Liver (tissue), 3 donors: ENCODE measurements around the gene KRTAP5-1.

Experiments used
- ATF3 ChIP-seq: IDR thresholded peaks from 2 replicates; pipeline ENCODE4 v1.6.1; 2016; ENCODE audit warnings: antibody characterized with exemption
- CTCF ChIP-seq: fragments of 150-350 bp; IDR thresholded peaks from 2 replicates; pipeline ENCODE4 v1.5.1; 2017; ENCODE audit warnings: improper control_type of control experiment, low read depth, low read length; ENCODE audit not compliant: missing input control
- FOXA1 ChIP-seq: IDR thresholded peaks from 2 replicates; pipeline ENCODE4 v1.6.1; 2016; ENCODE audit warnings: antibody characterized with exemption
- SP1 ChIP-seq: IDR thresholded peaks from 2 replicates; pipeline ENCODE4 v1.6.1; 2018; ENCODE audit warnings: antibody characterized with exemption, mild to moderate bottlenecking
- donor health status: healthy.
- donor health status: healthy.

GRCh38 chr11:1566381-1567051, 18.6 kb downstream of the KRTAP5-1 start:
- TF ChIP-seq ATF3 = no peak
- no peak for TF ChIP-seq CTCF
- no peak for TF ChIP-seq SP1
- TF ChIP-seq FOXA1 = no peak
